K562 (cell line): ENCODE data around the gene TULP1. TPM values are rescaled to one million over a fixed set of nuclear protein-coding genes. Genes with fewer than 3 reads are reported as not detected.

ENCODE experiments used
- ARNT ChIP-seq, 2 experiments: fragments of 450-650 bp; IDR thresholded peaks; 2 replicates each; pipeline ENCODE4 v1.6.1; 2016; ENCODE audit warnings: mild to moderate bottlenecking in 1 of 2
- ATF7 ChIP-seq: fragments of 450-650 bp; IDR thresholded peaks from 2 replicates; pipeline ENCODE4 v1.7.1; 2014; ENCODE audit warnings: mild to moderate bottlenecking, moderate library complexity
- CREM ChIP-seq: IDR thresholded peaks from 2 replicates; pipeline ENCODE4 v1.6.1; 2014; ENCODE audit warnings: antibody characterized with exemption, low read depth
- ETV1 ChIP-seq: fragments of 450-650 bp; conservative IDR thresholded peaks from 2 replicates; pipeline ENCODE4 v1.6.1; 2016; ENCODE audit warnings: missing genetic modification characterization, control low read depth, low read depth, missing compliant biosample characterization
- FOXO4 ChIP-seq: fragments of 450-650 bp; formaldehyde crosslinking; IDR thresholded peaks from 2 replicates; pipeline ENCODE4 v1.4.0; 2020; ENCODE audit warnings: mild to moderate bottlenecking, moderate library complexity
- GABPB1 ChIP-seq: sonication (generic); formaldehyde crosslinking; IDR thresholded peaks from 2 replicates; pipeline ENCODE4 v1.8.0; 2022; ENCODE audit warnings: mild to moderate bottlenecking, missing genetic modification reagents
- GTF2E2 ChIP-seq: fragments of 200-800 bp; sonication (Bioruptor generic); IDR thresholded peaks from 2 replicates; pipeline ENCODE4 v1.6.1; 2016; ENCODE audit warnings: missing genetic modification characterization, missing compliant biosample characterization
- IRF2 ChIP-seq: sonication (generic); formaldehyde crosslinking; IDR thresholded peaks from 2 replicates; pipeline ENCODE4 v1.8.1; 2022; ENCODE audit warnings: mild to moderate bottlenecking, missing genetic modification reagents
- JUN ChIP-seq, 2 experiments: sonication (generic) in 1 of 2; formaldehyde crosslinking in 1 of 2; IDR thresholded peaks; 2 replicates each; pipeline versions ENCODE4 v1.6.1 to v1.8.0; 2012 to 2022; ENCODE audit warnings: borderline replicate concordance in 2 of 2, mild to moderate bottlenecking in 2 of 2, improper control_type of control experiment in 1 of 2, low read depth in 1 of 2, low read length in 1 of 2, missing genetic modification reagents in 1 of 2
- JUND ChIP-seq, 2 experiments: IDR thresholded peaks; 2 replicates in 1 of 2; 3 replicates in 1 of 2; pipeline ENCODE4 v1.6.1; 2011; ENCODE audit warnings: borderline replicate concordance in 2 of 2, low read depth in 2 of 2, low read length in 2 of 2, improper control_type of control experiment in 1 of 2, missing biosample characterization in 1 of 2, missing genetic modification characterization in 1 of 2, missing genetic modification reagents in 1 of 2
- NFIC ChIP-seq: fragments of 450-650 bp; IDR thresholded peaks from 2 replicates; pipeline ENCODE4 v1.6.1; 2017; ENCODE audit warnings: mild to moderate bottlenecking, inconsistent platforms
- PCBP1 ChIP-seq: fragments of 200-400 bp; formaldehyde crosslinking; IDR thresholded peaks from 2 replicates; pipeline ENCODE4 v1.6.1; 2018; ENCODE audit warnings: mild to moderate bottlenecking, low read depth, low read length; ENCODE audit not compliant: poor library complexity, severe bottlenecking
- POLR3G ChIP-seq: IDR thresholded peaks from 2 replicates; pipeline ENCODE4 v1.6.1; 2011; ENCODE audit not compliant: insufficient read length, insufficient replicate concordance; ENCODE audit errors: extremely low read depth
- SAFB ChIP-seq: fragments of 200-400 bp; formaldehyde crosslinking; IDR thresholded peaks from 2 replicates; pipeline ENCODE4 v1.6.1; 2017; ENCODE audit warnings: low read depth, low read length, borderline replicate concordance
- SAFB2 ChIP-seq: fragments of 200-400 bp; formaldehyde crosslinking; IDR thresholded peaks from 2 replicates; pipeline ENCODE4 v1.6.1; 2018; ENCODE audit warnings: borderline replicate concordance, low read length, low read depth, moderate library complexity; ENCODE audit not compliant: severe bottlenecking
- SUPT5H ChIP-seq: fragments of 450-650 bp; IDR thresholded peaks from 2 replicates; pipeline ENCODE4 v1.6.1; 2016
- ZBTB43 ChIP-seq: sonication (generic); formaldehyde crosslinking; IDR thresholded peaks from 2 replicates; pipeline ENCODE4 v1.8.0; 2023; ENCODE audit warnings: mild to moderate bottlenecking, missing genetic modification reagents
- ZBTB8A ChIP-seq: fragments of 450-650 bp; IDR thresholded peaks from 2 replicates; pipeline ENCODE4 v1.6.1; 2018; ENCODE audit warnings: mild to moderate bottlenecking, moderate library complexity; ENCODE audit not compliant: partially characterized antibody
- ZNF217 ChIP-seq: sonication (generic); formaldehyde crosslinking; IDR thresholded peaks from 2 replicates; pipeline ENCODE4 v1.8.0; 2022; ENCODE audit warnings: mild to moderate bottlenecking, missing genetic modification reagents
- ZNF224 ChIP-seq: sonication (generic); formaldehyde crosslinking; IDR thresholded peaks from 2 replicates; pipeline ENCODE4 v1.8.0; 2022; ENCODE audit warnings: mild to moderate bottlenecking, missing genetic modification reagents
- ZNF518B ChIP-seq: fragments of 250-450 bp; sonication (Bioruptor Pico); IDR thresholded peaks from 2 replicates; pipeline ENCODE4 v1.5.0; 2021; ENCODE audit warnings: mild to moderate bottlenecking, moderate library complexity
- polyA plus RNA-seq, 8 experiments: library from polyadenylated mRNA; depleted of rRNA in 4 of 8; stranded (reverse) in 5 of 8; unstranded in 3 of 8; fragments of >200 nt; fragmentation: Nextera tagmentation in 2 of 8; fragmentation: Illumina TruSeq in 1 of 8; extraction: Ambion mirVana in 2 of 8; extraction: Trizol in 1 of 8; gene quantifications; 2 replicates each; pipeline versions ENCODE4 v1.2.1 to v1.2.3, GENCODE V29; 2011 to 2014; ENCODE audit warnings: inconsistent platforms in 1 of 8, missing spikeins in 1 of 8
- total RNA-seq, 7 experiments: library from RNA; depleted of rRNA in 6 of 7; stranded (reverse); fragments of >200 nt in 6 of 7; fragmentation: Illumina TruSeq in 2 of 7; extraction: Trizol in 2 of 7; gene quantifications; 2 replicates each; pipeline versions ENCODE4 v1.2.1 to v1.2.3, GENCODE V29; 2011 to 2021; ENCODE audit warnings: low replicate concordance in 1 of 7

Gene TULP1
- total and polyA plus RNA-seq, 9 of the 15 experiments (the other 6 are each of a cell fraction or from before 2014, with no cell fraction given) = 0.06 to 0.17 (median 0.09) TPM; not detected in 6

DNA sequence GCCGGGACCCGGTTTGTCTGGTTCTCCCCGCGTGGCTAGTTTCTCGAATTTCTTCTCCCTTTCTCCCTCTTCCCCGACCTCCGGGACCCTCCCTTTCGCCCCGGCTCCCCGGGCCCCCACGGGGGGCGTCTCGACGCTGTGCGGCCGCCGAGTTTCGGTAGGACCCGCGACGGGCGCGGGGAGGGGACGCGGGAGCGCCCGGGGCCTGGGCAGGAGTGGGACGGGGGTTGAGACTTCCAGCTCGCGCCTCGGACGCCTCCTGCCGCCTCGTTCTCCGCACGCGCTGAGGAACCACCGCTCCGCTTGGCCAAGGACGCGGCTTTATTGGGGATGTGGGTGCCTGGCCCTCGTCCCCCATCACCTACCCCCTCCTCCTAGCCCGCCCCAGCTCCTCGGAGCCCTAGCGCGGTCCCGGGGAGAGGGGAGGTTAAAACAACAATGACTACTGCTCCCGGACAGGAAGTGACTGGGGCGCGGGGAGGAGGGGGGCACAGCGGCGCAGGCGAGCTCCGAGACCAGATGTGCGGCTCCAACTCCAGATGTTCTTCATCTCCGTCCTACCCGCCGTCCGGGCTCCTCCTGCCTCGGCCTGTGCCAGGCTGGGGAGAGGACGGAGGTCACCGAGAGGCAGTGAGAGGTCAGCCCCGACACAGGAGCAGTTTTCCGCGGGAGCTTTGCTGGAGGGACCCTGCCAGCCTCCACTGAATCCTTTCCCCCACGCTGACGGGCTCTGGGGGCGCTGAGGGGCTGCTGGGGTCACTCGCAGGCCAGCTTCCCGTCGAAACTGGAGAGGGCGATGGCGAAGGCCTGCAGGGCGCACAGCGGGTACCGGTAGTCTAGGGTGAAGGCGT, 14.9 kb downstream of the TULP1 start (continued):
- TF ChIP-seq SAFB2 (no peak), JUND (IDR thresholded peaks at IDR 0.05; ENCODE audit: borderline replicate concordance, low read depth, low read length) (no peak), JUND (tag; IDR thresholded peaks at IDR 0.05; ENCODE audit: borderline replicate concordance, low read depth, low read length) (no peak), ZBTB8A (no peak), PCBP1 (peak; percentile 85), ETV1 (tag) (peak; percentile 91), ZBTB43 (peak; percentile 33; the same call in 1 of the 2 replicates), ZNF224 (CRISPR knock-in tag) (peak; percentile 78), ZNF217 (no peak), ZNF518B (CRISPR knock-in tag) (no peak), ATF7 (peak; percentile 29; the same call in 1 of the 2 replicates), NFIC (peak; percentile 23), SUPT5H (peak; percentile 82), CREM (peak; percentile 40; the same call in 1 of the 2 replicates), ARNT (IDR thresholded peaks at IDR 0.05) (peak in 1 of 2 experiments; percentile 10; a peak in 1 of 4 replicates), GTF2E2 (peak; percentile 79), POLR3G (no peak), IRF2 (CRISPR knock-in tag) (0 out of 2 replicates have a peak, but pooled peaks have one; percentile 71), FOXO4 (no peak), JUN (IDR thresholded peaks at IDR 0.05; ENCODE audit: borderline replicate concordance, low read depth, low read length) (no peak), JUN (CRISPR knock-in tag; IDR thresholded peaks at IDR 0.05; ENCODE audit: borderline replicate concordance) (peak; percentile 44; the same call in 1 of the 2 replicates), SAFB (peak; percentile 53), GABPB1 (CRISPR knock-in tag) (peak; percentile 89; the same call in 1 of the 2 replicates)
